ENCODE results near the gene PI3.

DNA sequence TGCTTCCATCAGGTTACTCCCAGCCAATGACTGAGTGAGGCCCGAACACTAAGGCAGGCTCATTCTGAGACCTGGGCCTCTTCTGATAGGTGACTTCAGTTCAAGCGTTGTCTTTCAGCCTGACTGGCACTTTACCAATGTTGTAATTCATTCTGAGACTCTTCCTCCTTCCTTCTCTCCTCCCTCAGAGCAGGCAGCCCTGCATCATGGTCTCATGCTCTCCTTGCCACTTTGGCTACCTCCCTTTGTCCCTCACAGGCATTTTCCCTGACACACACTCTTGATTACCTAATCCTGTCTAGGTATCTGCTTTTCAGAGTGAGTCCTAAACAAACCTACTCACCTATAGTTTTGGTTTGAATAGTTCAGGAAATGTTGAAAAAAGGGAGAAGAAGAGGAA is 37.8 kb upstream of the PI3 start:
- TF ChIP-seq, protein P1, sequence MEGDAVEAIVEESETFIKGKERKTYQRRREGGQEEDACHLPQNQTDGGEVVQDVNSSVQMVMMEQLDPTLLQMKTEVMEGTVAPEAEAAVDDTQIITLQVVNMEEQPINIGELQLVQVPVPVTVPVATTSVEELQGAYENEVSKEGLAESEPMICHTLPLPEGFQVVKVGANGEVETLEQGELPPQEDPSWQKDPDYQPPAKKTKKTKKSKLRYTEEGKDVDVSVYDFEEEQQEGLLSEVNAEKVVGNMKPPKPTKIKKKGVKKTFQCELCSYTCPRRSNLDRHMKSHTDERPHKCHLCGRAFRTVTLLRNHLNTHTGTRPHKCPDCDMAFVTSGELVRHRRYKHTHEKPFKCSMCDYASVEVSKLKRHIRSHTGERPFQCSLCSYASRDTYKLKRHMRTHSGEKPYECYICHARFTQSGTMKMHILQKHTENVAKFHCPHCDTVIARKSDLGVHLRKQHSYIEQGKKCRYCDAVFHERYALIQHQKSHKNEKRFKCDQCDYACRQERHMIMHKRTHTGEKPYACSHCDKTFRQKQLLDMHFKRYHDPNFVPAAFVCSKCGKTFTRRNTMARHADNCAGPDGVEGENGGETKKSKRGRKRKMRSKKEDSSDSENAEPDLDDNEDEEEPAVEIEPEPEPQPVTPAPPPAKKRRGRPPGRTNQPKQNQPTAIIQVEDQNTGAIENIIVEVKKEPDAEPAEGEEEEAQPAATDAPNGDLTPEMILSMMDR (IDR thresholded peaks at IDR 0.05), result no peak
- no peak for TF ChIP-seq RFX5 (IDR thresholded peaks at IDR 0.05)

Data from A549 (cell line).